NCI-H1436 (cell line): ENCODE measurements around the gene DHRS7C.
"Not testable (repeated sequence)": the region's sequence is repeated elsewhere in the genome, so short reads cannot be mapped to it uniquely, and the experiment has no call there.

Experiments used
- DNase-seq: peaks from one replicate; lab custom pipeline; 2025; lab: John Stamatoyannopoulos, UW

The DHRS7C gene

DNA sequence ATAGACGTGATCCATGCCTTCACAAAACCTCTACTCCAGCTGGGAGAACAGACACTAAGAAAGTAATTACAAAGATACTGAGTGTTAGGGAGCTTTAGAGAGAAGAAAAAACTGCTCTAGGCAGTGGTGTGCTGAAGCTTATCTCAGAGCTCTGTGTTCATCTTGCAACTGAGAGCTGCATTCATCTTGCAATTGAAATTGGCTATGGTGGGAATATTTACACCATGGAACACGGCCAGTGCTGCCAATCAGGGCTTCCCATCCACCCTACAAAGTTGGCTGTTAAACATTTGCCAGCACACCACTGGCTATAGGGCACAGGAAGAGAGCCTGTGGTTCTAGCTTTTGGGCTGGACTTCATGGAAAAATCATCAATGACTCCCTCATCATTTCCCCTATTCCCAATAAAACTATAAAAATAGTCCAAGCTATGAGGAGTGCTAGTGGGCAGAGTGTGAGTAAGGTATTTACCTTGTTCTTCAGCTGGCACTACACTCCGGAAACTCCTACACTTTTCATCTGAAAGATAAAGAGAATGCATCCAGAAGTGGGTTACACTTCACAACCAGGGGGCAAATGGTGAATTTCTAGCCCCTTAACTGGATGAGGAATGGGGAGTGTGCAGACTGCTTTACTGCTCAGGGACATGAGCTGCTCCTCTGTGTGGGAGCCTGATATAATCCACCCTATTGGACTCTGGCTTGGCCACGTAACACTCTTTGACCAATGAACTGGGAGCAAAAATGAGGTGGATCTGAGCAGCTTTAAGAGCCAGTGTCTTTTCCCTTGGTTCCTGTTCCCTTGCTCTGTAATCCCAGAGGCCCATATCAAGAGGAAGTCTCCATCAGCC, 18.9 kb upstream of the DHRS7C start:
- no peak for DNase-seq

GRCh38 chr17:9809409-9809808, 18.0 kb upstream of the DHRS7C start:
- DNase-seq: no peak

- no peak for DNase-seq
Observed at GRCh38 chr17:9806699-9807098, 15.3 kb upstream of the DHRS7C start.

- no peak for DNase-seq
Observed at GRCh38 chr17:9805769-9806168, 14.4 kb upstream of the DHRS7C start.

GRCh38 chr17:9802697-9803096, 11.3 kb upstream of the DHRS7C start:
- DNase-seq: no peak

- no peak for DNase-seq
Observed at GRCh38 chr17:9802294-9802693, 10.9 kb upstream of the DHRS7C start.

GRCh38 chr17:9801505-9801904, 10.1 kb upstream of the DHRS7C start:
- no peak for DNase-seq

GRCh38 chr17:9798724-9799123, 7.3 kb upstream of the DHRS7C start:
- DNase-seq: no peak

DNA sequence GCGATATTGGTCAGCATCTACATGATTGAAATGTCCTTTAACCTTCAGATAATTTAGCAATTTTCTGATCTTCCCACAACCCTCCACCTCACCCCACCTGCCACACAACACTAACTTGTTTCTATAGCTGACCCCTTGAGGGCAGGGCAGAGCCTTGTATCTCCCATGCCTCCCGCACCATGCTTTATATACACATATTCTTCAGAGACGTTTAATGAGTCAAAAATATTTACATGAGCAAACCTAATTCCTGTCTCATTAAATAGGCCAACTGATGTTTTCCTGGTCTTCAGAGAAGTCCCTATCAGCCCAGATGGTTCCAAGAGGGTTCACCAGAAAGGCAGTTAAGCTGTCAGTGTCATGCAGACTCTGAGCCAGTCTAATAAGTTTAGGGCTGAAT, 6.6 kb upstream of the DHRS7C start:
- DNase-seq: no peak

DNA sequence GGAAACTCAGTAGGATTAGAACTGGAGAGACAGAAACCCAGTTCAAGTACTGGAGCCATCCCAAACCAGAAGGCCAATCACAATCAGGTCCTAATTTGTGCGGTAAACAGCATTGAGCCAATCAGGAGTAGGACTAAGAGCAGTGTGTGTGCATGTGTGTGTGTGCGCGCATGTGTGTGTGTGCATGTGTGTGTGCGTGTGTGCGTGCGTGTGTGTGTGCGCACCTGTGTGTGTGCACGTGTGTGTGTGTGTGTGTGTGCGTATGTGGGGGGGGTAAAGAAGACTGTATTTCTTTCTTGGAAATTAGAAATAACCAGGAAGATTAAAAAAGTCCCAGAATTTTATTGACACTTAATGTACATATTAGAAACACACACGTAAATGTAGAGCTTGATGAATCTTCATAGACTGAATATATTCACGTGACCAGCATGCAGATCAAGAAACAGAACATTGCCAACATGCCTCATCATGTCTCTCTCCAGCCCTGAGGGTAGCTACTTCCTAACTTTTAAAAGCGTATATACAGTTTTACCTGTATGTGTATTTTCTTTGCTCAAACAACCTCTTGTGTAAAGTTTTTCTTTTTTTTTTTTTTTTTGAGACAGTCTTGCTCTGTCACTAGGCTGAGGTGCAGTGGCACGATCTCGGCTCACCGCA, 919 bp upstream of the DHRS7C start:
- no peak for DNase-seq

- DNase-seq: no peak
Observed at GRCh38 chr17:9790316-9790715, 1.1 kb downstream of the DHRS7C start.

- no peak for DNase-seq
Observed at GRCh38 chr17:9788601-9789000, 2.8 kb downstream of the DHRS7C start.

DNA sequence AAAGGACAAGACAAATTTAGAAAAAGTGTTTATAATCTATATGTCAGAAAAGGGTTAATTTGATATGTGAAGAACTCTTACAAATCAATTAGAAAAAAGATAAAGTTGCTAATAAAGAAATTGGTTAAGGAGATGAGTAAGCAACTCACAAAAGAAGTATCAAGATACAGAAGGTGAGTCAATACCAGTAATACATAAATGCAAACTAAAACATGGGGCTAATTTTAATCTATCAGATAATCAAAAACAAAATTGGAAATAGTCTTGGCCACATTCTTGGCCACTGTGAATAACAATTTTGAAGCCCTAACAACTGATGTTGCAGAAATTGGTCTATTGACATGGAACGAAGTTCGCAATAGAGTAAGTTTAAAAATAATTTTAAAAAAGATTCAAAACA, 6.8 kb downstream of the DHRS7C start:
- DNase-seq: no peak

DNA sequence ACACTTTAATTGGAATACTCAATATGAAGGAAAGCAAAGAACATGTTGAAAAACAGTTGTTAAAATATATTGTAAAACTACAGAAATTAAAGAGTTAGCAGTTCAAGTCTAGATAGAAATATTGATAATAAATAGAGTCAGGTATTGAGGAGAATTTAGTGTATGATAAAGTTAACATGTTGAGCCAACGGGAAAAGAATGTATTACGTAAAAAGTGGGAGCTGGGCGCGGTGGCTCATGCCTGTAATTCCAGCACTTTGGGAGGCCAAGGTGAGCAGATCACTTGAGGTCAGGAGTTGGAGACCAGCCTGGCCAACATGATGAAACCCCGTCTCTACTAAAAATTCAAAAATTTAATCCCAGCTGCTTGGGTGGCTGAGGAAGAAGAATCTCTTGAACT, 7.9 kb downstream of the DHRS7C start:
- DNase-seq: not testable (repeated sequence)

DNA sequence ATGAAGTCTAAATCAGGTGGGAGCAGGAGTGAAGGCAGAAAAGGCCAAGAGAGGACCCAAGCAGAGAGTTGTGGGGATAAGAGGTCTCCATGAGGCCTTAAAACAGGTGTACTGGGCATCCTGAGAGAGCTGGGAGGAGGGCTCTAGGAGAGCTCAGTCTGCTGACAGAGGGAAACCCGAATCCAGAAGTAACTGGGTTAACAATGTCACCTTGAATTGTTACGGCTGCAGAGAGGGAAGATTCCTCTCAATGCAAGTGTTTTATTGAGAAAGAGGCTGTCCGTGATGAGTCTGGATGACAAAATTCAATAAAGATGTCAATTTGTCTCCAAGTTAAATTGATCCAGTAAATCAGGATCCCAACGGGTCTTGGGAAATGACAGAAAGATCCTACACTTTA, 8.3 kb downstream of the DHRS7C start:
- no peak for DNase-seq

DNA sequence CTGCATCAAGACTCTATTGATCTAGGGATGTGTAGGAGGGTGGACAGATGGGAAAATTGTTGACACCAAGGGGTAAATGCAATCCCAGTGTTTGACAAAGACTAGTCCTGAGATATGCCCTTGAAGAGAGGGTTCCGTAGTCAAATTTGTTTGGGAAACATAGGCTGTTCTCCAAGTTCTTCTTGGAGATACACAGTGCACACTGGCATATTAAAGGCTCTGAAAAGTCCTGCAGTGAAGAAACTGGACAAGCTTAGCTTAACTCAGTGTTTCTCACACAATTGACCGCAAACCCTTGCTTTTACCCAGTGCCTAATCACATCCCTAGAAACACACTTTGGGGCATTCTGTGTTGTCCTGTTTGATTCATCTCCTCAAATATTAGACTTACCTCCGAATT, 10.8 kb downstream of the DHRS7C start:
- no peak for DNase-seq

DNA sequence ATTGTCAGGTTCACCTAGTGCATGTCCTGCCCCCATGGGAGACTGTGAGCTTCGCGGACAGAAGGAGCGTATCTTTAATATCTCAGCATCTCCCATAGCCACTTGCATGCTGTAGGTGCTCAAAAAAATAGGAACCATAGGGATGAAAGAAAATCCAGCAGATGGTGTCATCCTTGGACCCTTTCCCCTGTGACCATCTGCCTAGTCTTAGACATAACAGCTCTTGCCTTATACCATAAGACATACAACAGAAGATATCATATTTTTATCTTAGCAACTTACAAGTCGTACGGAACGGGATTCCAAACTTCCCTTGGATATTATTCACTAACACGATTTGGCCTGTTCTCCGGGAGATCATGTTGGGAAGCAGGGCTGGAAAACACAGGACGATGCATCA, 14.5 kb downstream of the DHRS7C start:
- DNase-seq: no peak

DNA sequence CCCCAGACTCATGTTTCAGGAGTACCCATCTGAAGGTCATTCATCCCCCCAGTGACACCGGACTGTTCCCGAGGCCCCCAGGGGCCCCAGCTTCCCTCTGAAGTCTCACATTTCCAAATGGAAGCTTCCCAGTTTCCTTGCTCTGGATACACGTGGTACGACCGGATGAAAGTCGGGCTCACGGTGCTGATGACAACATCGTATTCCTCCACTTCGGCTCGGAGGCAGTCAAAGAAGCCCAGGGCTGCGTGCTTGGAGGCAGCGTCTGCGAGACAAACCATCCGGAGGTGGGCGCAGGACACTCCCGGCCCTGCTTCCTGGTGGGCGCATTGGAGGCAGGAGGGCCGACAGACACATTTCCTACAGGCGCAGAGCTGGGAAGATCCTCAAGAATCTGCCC, 18.7 kb downstream of the DHRS7C start:
- no peak for DNase-seq

GRCh38 chr17:9771465-9771864, 19.9 kb downstream of the DHRS7C start:
- DNase-seq: no peak

DNA sequence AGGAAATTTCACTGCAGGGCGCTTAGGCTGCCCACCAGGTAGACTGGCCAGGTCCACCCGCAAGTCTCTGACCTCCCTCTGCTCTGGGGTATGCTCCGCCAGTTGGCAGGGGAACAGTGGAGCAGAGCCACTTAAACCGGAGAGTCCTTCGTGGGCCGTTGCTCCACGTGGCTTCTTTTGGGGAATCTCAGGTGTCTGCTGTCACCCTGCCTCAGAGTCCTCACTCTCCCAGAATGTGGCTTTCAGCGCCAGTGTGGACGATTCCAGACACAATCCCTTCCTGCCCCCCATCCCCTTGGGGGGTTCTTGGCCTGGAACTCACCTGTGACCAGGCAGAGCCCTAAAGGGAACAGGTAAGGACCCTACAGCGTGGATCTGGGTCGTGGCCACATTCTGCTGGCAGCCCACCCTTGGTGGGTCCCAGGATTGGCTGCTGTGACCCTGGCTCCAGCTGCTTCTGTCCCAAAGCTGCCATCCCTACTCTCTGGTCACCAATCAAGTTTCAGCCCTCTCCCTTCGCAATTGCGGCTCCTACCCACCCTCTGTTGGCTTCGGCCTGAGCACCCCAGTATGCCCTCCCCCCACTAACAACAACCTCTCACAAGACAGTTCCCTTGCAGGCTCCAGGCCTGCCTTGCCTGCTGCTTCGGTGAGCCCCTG, 22.2 kb downstream of the DHRS7C start:
- no peak for DNase-seq

- peak; percentile 13 for DNase-seq
Observed at GRCh38 chr17:9768381-9768934, 22.9 kb downstream of the DHRS7C start.

DNA sequence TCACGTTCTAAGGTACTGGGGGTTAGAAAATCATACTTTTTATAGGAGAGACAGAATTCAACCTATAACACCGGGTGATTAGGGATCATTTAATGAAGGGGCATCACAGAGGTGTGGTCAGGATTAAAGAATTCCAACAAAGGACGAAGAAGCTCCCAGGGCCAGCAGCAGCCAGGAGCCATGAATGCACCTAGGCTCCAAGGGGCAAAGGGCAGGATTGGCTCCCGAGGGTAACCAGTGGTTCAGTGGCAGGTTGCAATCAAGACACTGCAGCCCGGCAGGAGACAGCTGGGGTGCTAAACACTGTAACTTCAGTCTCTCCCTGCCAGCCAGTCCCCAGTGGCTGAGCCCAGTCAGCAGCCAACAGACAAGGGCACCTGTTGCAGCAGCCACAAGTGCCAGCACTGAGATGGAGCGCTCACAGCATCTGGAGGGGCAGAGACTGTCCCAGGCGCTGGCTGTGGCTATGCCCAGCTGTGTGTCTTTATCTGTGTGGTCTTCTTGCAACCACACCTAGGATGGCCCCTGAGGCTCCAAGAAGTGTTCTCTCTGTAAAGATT, 23.9 kb downstream of the DHRS7C start:
- DNase-seq: no peak

DNA sequence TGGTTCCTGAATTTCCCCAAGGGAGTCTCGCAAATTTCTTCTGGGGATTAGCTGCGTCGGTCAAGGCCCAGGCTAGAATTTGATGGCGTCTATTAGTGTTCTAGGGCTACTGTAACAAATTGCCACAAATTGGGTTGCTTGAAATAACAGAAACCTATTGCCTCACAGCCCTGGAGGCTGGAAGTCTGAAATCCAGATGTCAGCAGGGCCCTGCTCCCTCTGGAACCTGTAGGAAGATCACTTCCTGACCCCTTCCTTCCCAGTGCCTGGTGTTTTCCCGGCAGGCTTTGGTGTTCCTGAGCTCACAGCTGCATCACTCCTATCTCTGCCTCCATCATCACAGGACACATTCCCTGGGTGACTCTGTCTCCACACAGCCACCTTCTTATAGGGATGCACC, 24.4 kb downstream of the DHRS7C start:
- no peak for DNase-seq
